IMR-90 (cell line): ENCODE measurements around the gene CAVIN4. TPM values are rescaled to one million over a fixed set of nuclear protein-coding genes. Genes with fewer than 3 reads are reported as not detected.

Experiments
- ATAC-seq: fragments of 200-7000 bp; cut with Tn5 transposase; 2 replicates; pipeline ENCODE4 v1.9.1; 2020; ENCODE audit warnings: low read depth, mild to moderate bottlenecking, moderate library complexity
- BruUV-seq: library from RNA; stranded (reverse); fragments of 400-500 nt; replicated peaks from 2 replicates; lab custom pipeline; 2021; lab: Mats Ljungman, UMichigan
- CTCF ChIA-PET: fragments of 300-600 bp; formaldehyde crosslinking; extraction: SDS; loops from one replicate; lab custom pipeline; 2021; ENCODE audit warnings: antibody characterized with exemption; lab: Yijun Ruan, JAX
- POLR2A ChIA-PET: fragments of 300-600 bp; sonication (Branson Sonifier 250); formaldehyde crosslinking; loops from one replicate; lab custom pipeline; 2022; ENCODE audit warnings: antibody characterized with exemption; ENCODE audit not compliant: unreplicated experiment; lab: Charles Lee
- DNase-seq: peaks from one replicate; pipeline ENCODE4 v3.0.0; 2013
- H2AFZ ChIP-seq: replicated peaks from 2 replicates; pipeline ENCODE3; 2013; ENCODE audit warnings: low read length, mild to moderate bottlenecking; ENCODE audit not compliant: poor library complexity
- H2AK5ac ChIP-seq: 2 replicates; pipeline ENCODE4 v1.6.1; 2013; ENCODE audit warnings: low read depth, low read length, inconsistent platforms
- H2AK9ac ChIP-seq: replicated peaks from 2 replicates; pipeline ENCODE3; 2013; ENCODE audit warnings: mild to moderate bottlenecking, low read depth, low read length, moderate library complexity; ENCODE audit not compliant: poor library complexity
- H2BK120ac ChIP-seq: 2 replicates; pipeline ENCODE4 v1.6.1; 2013; ENCODE audit warnings: low read depth, low read length, inconsistent platforms
- H2BK15ac ChIP-seq: 3 replicates; pipeline ENCODE4 v1.6.1; 2013; ENCODE audit warnings: low read depth, low read length, inconsistent platforms
- H2BK20ac ChIP-seq: 2 replicates; pipeline ENCODE4 v1.6.1; 2013; ENCODE audit warnings: low read depth, mild to moderate bottlenecking, inconsistent platforms, low read length, moderate library complexity
- H2BK5ac ChIP-seq: 2 replicates; pipeline ENCODE4 v1.6.1; 2013; ENCODE audit warnings: mild to moderate bottlenecking, low read depth, low read length, inconsistent platforms; ENCODE audit not compliant: poor library complexity, severe bottlenecking
- H3K14ac ChIP-seq: replicated peaks from 2 replicates; pipeline ENCODE4 v1.6.1; 2013; ENCODE audit warnings: low read depth, low read length, inconsistent platforms
- H3K18ac ChIP-seq: 2 replicates; pipeline ENCODE4 v1.6.1; 2013; ENCODE audit warnings: low read depth, low read length, control low read depth
- H3K23ac ChIP-seq: 2 replicates; pipeline ENCODE4 v1.6.1; 2013; ENCODE audit warnings: low read depth, low read length, inconsistent platforms
- H3K27ac ChIP-seq: 2 replicates; pipeline ENCODE4 v1.5.1; 2013; ENCODE audit warnings: mild to moderate bottlenecking, control low read depth, low read length; ENCODE audit not compliant: insufficient read depth
- H3K27me3 ChIP-seq: 2 replicates; pipeline ENCODE4 v1.6.1; 2013; ENCODE audit warnings: low read length; ENCODE audit not compliant: control insufficient read depth, insufficient read depth
- H3K36me3 ChIP-seq: 2 replicates; pipeline ENCODE4 v1.6.1; 2013; ENCODE audit warnings: low read length, mixed read lengths; ENCODE audit not compliant: control insufficient read depth, insufficient read depth
- H3K4ac ChIP-seq: 2 replicates; pipeline ENCODE4 v1.6.1; 2013; ENCODE audit warnings: low read depth, low read length, inconsistent platforms
- H3K4me1 ChIP-seq: 2 replicates; pipeline ENCODE4 v1.6.1; 2013; ENCODE audit warnings: low read length, mixed read lengths; ENCODE audit not compliant: control insufficient read depth, insufficient read depth
- H3K4me2 ChIP-seq: 2 replicates; pipeline ENCODE4 v1.6.1; 2013; ENCODE audit warnings: low read depth, mild to moderate bottlenecking, control low read depth, low read length, moderate library complexity
- H3K4me3 ChIP-seq: 2 replicates; pipeline ENCODE4 v1.5.1; 2013; ENCODE audit warnings: low read depth, mild to moderate bottlenecking, control low read depth, low read length, moderate library complexity; ENCODE audit not compliant: insufficient read depth
- H3K56ac ChIP-seq: 2 replicates; pipeline ENCODE4 v1.6.1; 2013; ENCODE audit warnings: low read length, inconsistent platforms; ENCODE audit not compliant: insufficient read depth; ENCODE audit errors: extremely low read depth
- H3K79me1 ChIP-seq, 2 experiments: 2 replicates each; pipeline ENCODE4 v1.6.1; 2013; ENCODE audit warnings: low read length in 2 of 2, inconsistent platforms in 1 of 2, low read depth in 1 of 2
- H3K9ac ChIP-seq: 2 replicates; pipeline ENCODE4 v1.6.1; 2013; ENCODE audit warnings: low read depth, low read length, control low read depth
- H3K9me1 ChIP-seq: 2 replicates; pipeline ENCODE4 v1.6.1; 2013; ENCODE audit warnings: low read length, inconsistent platforms; ENCODE audit not compliant: insufficient read depth
- H3K9me3 ChIP-seq: 2 replicates; pipeline ENCODE4 v1.6.1; 2013; ENCODE audit warnings: low read length; ENCODE audit not compliant: control insufficient read depth, insufficient read depth
- H4K20me1 ChIP-seq: 2 replicates; pipeline ENCODE4 v1.6.1; 2013; ENCODE audit warnings: low read length, inconsistent platforms; ENCODE audit not compliant: insufficient read depth
- H4K5ac ChIP-seq: 2 replicates; pipeline ENCODE4 v1.6.1; 2013; ENCODE audit warnings: mild to moderate bottlenecking, low read depth, low read length, control low read depth
- H4K8ac ChIP-seq, 2 experiments: 2 replicates each; pipeline ENCODE4 v1.6.1; 2013; ENCODE audit warnings: low read depth in 2 of 2, low read length in 2 of 2, control low read depth in 1 of 2, inconsistent platforms in 1 of 2
- H4K91ac ChIP-seq: 2 replicates; pipeline ENCODE4 v1.6.1; 2013; ENCODE audit warnings: low read depth, low read length, inconsistent platforms; ENCODE audit not compliant: insufficient read depth
- CHD1 ChIP-seq: IDR thresholded peaks from 2 replicates; pipeline ENCODE4 v1.6.1; 2012; ENCODE audit warnings: low read depth, low read length, improper control_type of control experiment
- MAFK ChIP-seq: IDR thresholded peaks from 2 replicates; pipeline ENCODE4 v1.6.1; 2012; ENCODE audit warnings: low read depth, low read length, improper control_type of control experiment
- MXI1 ChIP-seq: IDR thresholded peaks from 2 replicates; pipeline ENCODE4 v1.6.1; 2012; ENCODE audit warnings: low read depth, mild to moderate bottlenecking, low read length, moderate library complexity, borderline replicate concordance
- RAD21 ChIP-seq: IDR thresholded peaks from 2 replicates; pipeline ENCODE4 v1.6.1; 2012; ENCODE audit warnings: low read length, improper control_type of control experiment
- SMC3 ChIP-seq: fragments of 150-350 bp; IDR thresholded peaks from 2 replicates; pipeline ENCODE4 v1.6.1; 2016; ENCODE audit warnings: low read depth, mild to moderate bottlenecking, antibody characterized with exemption, low read length, moderate library complexity
- WGBS, 2 experiments: methylation state at CpG; one replicate each; pipeline versions ENCODE4 v1.1.5 to v1.1.7; 2013; ENCODE audit warnings: missing lambda C conversion rate in 2 of 2; ENCODE audit not compliant: insufficient read length in 1 of 2; ENCODE audit errors: extremely low coverage in 2 of 2; 5-methylcytosine and 5-hydroxymethylcytosine counted together
- dilution Hi-C: fragments of 300-500 bp; cut with HindIII; formaldehyde crosslinking; loops from one replicate; pipeline ENCODE4 v1.14.3; 2018; ENCODE audit warnings: low sequenced_read_pairs; ENCODE audit not compliant: unreplicated experiment
- in situ Hi-C: fragments of 300-500 bp; cut with MboI; formaldehyde crosslinking; loops from 3 replicates; pipeline ENCODE4 v1.14.3; 2019; ENCODE audit warnings: low sequenced_read_pairs, inconsistent platforms, mixed read lengths
- intact Hi-C: fragments of 100-400 bp; cut with micrococcal nuclease; formaldehyde crosslinking; loops from 2 replicates; pipeline ENCODE4 v1.10.0; 2022
- polyA plus RNA-seq, 3 experiments: library from polyadenylated mRNA; depleted of rRNA; stranded (reverse); fragments of >200 nt; gene quantifications; 2 replicates each; pipeline ENCODE4 v1.2.3, GENCODE V29; 2012; ENCODE audit warnings: low replicate concordance in 1 of 3
- total RNA-seq: library from RNA; depleted of rRNA; stranded (reverse); fragments of >200 nt; gene quantifications from 2 replicates; pipeline ENCODE4 v1.2.3, GENCODE V29; 2012

The CAVIN4 gene
- total and polyA plus RNA-seq, 2 of the 4 experiments (the other 2 are of a cell fraction): 2.2 to 2.6 TPM

- intact Hi-C loops (no loop called here), in situ Hi-C loops (loop anchor here (25.0 kb wide), 2 partner anchors 538 to 1388 kb away; no protein-coding TSS in a partner anchor), dilution Hi-C loops (no loop called here)
- DNase-seq: no peak
- no peak overlapping the region for H2AFZ ChIP-seq
- no peak overlapping the region for H2BK20ac ChIP-seq
- H4K20me1 ChIP-seq: no peaks in the 10 kb centered on the region
- TF ChIP-seq CHD1 (no peak), SMC3 (no peak), MXI1 (no peak), MAFK (no peak), RAD21 (no peak)
- H3K36me3 ChIP-seq: no peaks in the 10 kb centered on the region
- no peak overlapping the region for H3K4me3 ChIP-seq
- no peak overlapping the region for H3K27ac ChIP-seq
- POLR2A ChIA-PET: no interaction called here
- no peak overlapping the region for H3K9ac ChIP-seq
- H4K5ac ChIP-seq: no peak overlapping the region
- H3K18ac ChIP-seq: no peak overlapping the region; the same call in 1 of the 2 replicates
- BruUV-seq: no TSS peak
- no peaks in the 10 kb centered on the region for H3K27me3 ChIP-seq
- no peak overlapping the region for H2AK9ac ChIP-seq
- H2BK15ac ChIP-seq: no peak overlapping the region
- H2AK5ac ChIP-seq: no peak overlapping the region
- H4K91ac ChIP-seq: no peak overlapping the region; the same call in 1 of the 2 replicates
- no peak overlapping the region for H3K4me2 ChIP-seq
- peaks cover 6% of the 10 kb centered on the region; the same call in 1 of the 2 replicates for H3K9me1 ChIP-seq
- no peak overlapping the region for H2BK5ac ChIP-seq
- WGBS, 2 experiments: no CpG with 5 or more reads among the region's 4 CpGs
- H3K79me1 ChIP-seq: peaks cover 3 to 4% of the 10 kb centered on the region in 2 experiments; a peak in 2 of 4 replicates
- ATAC-seq: no peak
- CTCF ChIA-PET: no interaction called here
- H3K4ac ChIP-seq: no peak overlapping the region; the same call in 1 of the 2 replicates
- 0 out of 2 replicates have a peak overlapping the region, but pooled peaks have one; percentile 18 for H3K14ac ChIP-seq
- H3K4me1 ChIP-seq: peaks cover 12% of the 10 kb centered on the region
- no peak overlapping the region for H3K56ac ChIP-seq
- H4K8ac ChIP-seq: no peak overlapping the region
- H3K23ac ChIP-seq: no peak overlapping the region
- no peak overlapping the region for H2BK120ac ChIP-seq
- no peaks in the 10 kb centered on the region for H3K9me3 ChIP-seq
These were observed 2.9 kb upstream of the CAVIN4 start for GRCh38 chr9:100575006-100575405.
